ENCODE results near the gene DAPK3.
"Not testable (repeated sequence)": the region's sequence is repeated elsewhere in the genome, so short reads cannot be mapped to it uniquely, and the experiment has no call there.

DAPK3 gene

DNA sequence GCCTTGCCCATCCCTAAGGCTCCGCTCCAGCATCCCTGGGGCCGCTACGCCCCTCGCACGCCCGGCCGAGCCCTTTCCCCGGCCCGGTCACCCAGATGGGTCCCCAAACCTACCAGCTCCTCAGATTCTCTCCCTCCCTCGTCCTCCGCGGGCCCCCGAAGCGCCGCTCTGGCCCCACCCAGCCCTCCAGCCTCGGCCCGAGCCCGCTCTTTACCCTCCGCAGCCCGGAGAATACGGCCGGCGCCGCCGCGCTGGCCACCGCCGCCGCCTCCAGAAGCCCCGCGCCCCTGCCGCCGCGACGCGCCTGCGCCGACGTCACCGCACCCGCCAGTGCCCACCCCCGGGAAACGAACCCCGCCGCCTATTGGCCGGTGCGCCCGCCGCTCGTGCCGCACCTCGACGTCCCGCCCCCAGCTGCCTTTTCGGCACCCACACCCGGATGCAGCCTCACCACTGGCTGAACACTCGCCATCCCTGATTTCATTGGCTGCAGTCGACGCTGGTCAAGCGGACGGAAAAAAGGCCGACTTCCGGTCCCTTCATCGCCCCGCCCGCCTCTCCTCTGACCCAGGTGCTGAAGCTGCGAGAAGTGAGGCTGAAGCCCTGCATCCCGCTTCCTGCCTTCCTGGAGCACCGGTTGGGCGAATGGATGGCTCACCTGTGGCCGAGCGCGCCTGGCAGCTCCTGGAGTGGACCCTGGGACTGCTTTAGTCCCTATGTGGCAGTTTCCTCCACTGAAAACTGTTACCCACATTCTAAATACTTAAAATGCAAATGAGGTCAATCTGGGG is at the start of gene DAPK3:
Gene DAPK3 (minus strand): TSS at position 292 of the 791 bp plus-strand sequence. CDS start 1,364 bp downstream, outside the sequence.
- DNase-seq (ENCODE audit: low read depth in 2 of 2): peak; percentile 79 to 93

DNA sequence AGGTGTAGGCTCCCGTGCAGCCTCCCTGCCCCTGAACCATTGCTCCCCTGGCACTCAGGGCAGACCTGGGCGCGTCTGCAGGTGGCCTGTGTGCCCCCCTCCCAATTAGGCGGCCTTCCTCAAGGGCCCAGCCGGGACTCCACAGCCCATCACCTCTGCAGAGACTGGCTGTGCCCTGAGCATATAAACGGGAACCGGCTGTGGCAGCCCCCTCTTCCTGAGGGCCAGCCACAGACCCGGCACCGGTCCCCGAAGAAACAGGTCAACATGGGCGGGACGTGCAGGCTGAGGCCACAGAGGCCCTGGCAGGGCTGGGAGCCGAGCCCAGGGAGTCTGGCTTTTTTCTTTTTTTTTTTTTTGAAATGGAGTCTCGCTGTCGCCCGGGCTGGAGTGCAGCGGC is 48.7 kb upstream of the DAPK3 start:
- DNase-seq (ENCODE audit: low read depth in 2 of 2): no peak

DNA sequence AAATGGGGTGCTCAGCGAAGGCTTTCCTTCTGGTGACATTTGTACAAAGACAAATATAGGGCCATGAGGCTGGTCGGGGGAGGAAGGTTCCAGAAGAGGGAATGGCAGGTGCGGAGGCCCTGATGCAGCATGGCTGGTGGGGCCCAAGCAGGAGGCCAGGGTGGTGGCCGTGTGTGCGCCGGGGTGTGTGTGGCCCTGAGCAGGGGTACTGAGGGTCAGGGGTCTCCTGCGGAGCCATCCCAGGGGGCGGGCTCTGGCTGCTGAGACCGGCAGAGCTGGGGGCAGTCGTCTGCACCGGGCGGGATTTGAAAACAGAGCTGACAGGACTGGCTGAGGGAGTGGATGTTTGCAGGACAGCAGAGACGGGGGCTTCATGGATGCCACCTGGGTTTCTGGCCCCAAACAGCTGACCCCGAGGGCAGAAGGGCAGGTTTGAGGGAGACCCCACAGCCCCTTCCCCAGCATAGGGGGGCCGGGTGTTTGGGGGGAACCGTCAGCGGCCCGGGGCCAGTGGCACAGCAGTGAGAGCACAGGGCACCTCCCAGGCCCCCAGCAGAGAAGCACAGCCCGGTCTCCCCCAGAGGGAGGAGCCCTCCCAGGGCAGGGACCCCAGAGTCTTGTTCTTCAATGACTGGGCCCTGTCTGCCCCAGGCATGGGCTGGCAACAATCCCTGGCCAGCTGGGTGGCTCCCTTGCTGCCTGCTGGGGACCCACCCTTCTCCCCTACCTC is 48.0 kb upstream of the DAPK3 start:
- no peak for DNase-seq (ENCODE audit: low read depth in 2 of 2)

DNA sequence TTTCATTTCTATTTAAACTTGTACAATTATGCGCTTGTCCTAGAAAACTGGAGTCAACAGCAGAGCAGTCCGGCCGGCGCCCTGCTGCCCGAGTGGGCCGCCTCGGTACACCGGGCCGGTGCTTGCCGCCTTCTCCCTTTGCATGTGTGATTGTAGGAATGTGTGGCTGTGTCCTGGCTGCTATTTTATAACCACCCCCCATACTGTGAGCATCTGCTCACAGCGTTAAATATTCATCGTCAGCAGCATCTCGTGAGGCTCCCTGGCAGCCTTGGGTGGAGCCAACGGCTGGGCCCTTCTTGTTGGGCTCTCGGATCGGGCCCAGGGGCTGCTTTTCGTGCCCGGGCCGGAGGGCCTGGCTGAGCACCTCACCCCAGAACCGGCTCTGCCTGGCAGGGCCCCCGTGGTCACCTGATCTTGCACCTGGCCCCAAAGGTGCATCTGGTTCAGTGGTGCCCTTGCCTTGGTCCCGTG is 47.3 kb upstream of the DAPK3 start:
- no peak for DNase-seq (ENCODE audit: low read depth in 2 of 2)

DNA sequence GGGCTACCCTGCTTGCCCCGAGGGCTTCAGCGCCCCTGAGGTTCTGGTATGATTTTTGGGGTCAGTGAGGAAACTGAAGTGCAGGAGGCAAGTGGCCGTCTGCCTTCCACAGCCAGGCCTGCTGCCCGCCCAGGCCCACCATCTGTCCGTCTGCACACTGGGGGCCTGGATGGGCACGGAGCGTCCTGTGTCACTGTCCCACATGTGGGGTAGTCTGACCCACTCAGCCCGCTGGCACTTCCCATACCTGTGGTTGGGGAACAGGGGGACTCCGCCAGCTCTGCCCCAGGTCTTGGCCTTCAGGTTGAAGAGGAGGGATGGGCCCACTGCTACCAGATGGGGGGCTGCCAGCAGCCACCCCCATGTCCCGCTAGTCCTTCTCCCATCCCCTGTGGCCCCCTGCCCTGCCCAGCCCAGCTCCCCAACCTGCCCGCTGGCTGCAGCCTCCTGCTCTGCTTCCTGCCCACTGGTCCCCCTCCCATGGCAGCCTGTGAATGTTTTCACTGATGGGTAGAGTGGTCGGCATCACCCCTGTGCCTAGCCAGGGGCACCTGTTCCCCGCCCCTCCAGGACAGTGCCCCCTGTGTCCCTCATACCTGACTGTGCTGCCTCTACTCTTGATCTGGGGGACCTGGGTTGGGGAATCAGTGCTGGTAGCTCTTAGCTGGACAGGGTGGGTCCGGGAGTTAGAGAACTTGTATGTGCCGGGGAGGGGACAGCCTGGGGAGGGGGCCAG is 46.2 kb upstream of the DAPK3 start:
- no peak for DNase-seq (ENCODE audit: low read depth in 2 of 2)

DNA sequence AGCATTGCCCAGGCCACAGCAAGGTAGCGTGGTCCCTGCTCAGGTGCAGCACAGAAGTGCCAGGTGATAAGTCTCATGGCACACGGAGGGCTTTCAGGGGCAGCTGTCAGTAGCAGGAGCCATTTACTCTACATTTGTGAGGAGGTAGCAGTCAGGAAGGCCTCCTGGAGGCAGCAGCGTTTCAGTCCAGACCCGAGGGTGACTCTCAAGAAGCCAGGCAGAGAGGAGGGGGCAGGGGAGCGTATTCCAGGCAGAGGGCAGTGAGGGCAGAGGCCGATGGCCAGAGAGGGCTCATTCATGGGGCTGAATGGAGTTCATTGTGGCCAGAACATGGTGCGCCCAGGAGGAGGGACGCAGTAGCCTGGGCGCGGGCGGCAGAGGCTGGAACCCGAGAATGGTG is 45.6 kb upstream of the DAPK3 start:
- DNase-seq (ENCODE audit: low read depth in 2 of 2): no peak

DNA sequence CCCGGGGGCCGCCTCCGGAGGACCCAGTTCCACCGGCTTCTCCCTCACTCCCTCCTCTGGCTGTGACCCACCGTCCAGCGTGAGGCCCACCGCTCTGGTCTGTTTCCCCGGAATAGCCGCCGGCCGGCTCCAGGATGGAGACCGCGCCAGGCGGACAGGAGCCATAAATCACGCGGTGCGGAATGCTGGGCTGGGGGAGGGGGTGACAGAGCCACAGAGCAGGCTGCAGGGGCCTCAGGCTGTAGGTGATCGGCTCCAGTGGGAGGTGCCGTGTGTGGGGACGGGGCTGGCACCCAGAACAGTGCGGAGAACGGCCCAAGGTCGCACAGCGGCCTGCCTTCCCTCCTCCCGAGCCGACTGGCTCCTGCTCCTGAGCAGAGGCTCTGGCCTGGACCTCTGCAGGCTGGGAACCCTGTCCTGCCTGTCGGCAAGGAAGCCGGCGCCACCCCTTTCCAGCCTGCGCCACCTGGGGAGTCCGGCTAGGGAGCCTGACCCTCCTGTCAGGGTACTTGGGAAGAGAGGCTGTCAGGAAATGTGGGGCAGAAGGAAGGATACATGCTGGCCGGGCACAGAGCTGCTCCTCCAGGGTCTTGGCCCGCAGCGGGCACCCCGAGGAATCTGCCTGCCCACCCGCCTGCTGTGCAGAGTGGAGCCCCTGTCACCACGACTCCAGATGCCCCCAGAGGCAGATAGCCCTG is 45.0 kb upstream of the DAPK3 start:
- no peak for DNase-seq (ENCODE audit: low read depth in 2 of 2)

DNA sequence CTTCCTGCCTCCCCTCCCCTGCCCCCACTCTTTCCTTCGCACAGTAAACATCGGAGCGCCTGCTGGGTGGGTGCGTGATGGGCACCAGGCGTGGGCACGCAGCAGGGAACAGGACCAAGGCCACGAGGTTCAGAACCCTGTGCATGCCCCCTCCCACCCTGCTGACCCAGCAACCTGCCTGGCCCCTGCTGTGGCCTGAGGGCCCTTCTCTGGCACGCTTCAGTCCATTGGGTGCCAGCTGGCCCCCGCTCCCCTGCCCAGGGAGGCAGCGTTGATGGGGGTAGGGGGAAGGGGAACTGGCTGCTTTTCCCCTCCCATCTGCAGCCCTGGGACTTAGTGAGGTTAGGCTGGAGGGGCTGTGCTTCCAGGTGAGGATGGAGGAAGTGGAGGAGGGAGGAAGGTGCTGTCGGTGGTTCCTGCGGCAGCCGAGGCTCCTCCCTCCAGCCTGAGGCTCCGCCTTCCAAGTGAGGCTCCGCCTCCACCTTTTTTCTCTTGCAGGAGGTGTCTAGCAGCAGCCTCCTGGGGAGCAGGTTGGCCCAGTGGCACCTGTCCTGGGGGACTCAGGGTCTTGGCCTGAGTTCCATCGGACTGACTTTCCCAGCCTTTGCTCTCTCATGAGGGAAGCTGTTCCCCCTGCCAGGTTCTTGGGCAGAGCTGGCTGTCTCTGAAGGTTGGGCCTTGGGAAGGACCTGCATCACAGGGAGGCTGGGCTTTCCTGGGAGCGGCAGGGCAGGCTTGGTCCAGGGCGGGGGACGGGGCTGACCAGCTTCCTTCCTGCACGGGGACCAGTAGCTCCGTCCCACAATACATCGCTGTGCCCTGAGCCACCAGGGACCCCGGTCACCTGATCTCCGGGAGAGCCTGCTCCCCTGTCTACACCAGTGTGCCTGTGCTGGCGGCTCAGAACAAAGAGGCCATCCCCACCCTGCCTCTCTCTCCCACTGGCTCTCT is 43.9 kb upstream of the DAPK3 start:
- no peak for DNase-seq (ENCODE audit: low read depth in 2 of 2)

DNA sequence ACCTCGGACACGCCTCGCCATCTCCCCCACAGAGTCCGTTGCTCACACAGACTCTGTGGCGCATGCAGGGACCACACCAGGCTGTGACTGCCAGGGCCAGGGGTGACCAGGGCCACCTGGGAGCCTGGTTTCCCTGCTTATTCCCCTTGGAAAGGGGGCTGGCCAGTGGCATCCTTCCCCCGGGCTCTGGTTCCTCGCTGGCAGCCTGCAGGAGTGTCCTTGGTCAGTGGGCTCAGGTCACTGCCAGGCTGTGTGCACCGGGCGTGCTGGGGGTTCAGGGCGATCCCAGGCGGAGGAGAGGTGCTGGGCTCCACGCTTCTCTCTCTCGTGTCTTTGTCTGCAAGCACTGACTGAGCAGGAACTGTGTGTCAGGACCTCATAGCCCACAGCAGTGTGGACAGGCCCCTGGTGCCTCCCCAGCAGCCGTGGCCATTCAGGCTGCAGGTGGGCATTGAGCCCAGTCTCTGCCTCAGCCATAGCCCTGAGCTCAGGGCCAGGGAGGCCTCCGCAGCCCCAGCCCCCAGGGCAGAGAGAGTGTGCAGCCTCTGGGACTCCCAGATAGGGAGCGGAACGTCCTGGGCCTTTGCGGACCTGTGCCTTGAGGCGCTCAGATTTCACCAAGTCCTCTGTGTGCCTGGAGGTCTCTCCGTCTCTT is 43.1 kb upstream of the DAPK3 start:
- DNase-seq (ENCODE audit: low read depth in 2 of 2): no peak

DNA sequence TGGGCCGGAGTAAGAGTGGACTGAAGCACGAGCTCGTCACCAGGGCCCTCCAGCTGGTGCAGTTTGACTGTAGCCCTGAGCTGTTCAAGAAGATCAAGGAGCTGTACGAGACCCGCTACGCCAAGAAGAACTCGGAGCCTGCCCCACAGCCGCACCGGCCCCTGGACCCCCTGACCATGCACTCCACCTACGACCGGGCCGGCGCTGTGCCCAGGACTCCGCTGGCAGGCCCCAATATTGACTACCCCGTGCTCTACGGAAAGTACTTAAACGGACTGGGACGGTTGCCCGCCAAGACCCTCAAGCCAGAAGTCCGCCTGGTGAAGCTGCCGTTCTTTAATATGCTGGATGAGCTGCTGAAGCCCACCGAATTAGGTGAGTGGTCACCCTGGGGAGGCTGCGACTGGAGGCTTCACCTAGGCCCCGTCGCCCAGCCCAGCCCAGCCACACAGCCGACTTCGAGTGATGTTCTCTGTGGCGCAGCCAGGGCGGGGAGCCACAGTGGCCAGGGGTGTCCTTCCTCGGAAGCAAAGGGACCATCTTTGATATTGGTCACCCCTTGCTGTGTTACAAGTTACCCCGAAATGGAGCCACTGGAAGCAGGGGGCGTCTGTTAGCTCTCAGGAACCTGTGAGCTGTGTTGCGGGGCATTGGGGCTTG is 42.2 kb upstream of the DAPK3 start:
- DNase-seq (ENCODE audit: low read depth in 2 of 2): no peak

DNA sequence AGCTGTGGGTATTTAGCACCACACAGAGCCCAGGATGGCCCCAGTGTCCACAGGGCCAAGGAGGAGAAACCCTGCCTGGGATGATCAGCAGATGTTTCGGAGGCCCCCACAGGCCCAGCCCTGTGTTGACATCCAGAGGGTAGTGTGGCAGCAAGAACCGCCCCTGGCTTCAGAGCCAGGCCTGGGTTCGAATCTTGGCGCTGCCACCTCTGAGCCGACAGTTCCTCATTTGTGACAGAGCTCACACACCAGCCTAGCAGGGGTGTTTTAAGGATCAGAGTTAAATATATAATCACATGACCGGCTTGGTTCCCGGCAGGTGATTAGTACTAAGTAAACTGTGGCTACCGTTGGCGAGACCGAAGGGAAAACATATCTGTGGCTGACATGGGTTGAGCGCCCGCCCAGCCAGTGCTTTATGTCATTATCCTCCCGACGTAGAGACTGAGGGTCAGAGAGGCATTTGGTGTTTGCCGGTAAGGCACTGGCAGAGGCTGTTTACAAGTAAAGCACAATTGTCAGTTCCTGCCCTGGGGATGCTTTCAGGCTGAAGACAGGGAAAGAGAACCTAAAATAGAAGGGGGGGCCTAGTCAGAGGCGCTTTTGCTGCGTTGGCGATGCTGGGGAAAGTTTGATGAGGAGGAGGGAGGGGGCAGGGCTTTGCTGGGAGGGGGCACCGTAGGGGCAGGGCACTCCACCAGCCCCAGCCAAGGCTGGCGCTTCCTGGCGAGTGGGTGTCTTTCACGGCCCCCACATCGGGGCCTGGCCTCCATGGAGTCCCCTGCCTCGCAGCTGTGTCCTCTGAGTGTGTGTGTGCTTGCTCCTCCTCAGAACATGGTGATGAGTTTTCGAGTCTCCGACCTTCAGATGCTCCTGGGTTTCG is 41.4 kb upstream of the DAPK3 start:
- DNase-seq (ENCODE audit: low read depth in 2 of 2): no peak

DNA sequence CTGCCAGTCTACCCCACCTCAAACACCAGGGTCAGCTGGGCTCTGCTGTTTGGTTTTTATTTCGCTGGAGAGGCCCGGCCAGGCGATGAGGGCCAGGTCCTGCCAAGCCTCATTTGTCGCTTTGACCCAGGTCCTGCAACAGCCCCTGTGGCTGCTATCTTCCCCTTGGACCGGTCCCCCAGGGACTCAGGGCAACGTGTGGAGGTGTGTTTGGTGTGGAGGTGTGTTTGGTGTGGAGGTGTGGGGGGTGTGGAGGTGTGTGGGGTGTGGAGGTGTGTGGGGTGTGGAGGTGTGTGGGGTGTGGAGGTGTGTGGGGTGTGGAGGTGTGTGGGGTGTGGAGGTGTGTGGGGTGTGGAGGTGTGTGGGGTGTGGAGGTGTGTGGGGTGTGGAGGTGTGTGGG is 40.5 kb upstream of the DAPK3 start:
- DNase-seq (ENCODE audit: low read depth in 2 of 2): not testable (repeated sequence)

DNA sequence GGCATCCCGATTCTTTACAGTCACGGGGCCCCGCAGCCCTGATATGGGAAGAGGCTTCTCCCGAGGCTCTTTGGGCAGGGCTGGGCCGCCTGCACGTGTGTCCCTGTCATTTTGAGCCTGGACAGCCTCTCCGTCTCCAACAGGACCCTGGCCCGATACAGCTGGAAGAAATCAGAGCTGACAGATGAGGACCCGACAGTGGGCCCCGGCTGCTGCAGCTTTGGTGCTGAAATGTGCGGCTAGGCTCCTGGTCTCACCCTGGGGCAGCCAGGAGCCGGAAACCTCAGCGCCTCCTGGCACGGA is 39.9 kb upstream of the DAPK3 start:
- DNase-seq (ENCODE audit: low read depth in 2 of 2): no peak

DNA sequence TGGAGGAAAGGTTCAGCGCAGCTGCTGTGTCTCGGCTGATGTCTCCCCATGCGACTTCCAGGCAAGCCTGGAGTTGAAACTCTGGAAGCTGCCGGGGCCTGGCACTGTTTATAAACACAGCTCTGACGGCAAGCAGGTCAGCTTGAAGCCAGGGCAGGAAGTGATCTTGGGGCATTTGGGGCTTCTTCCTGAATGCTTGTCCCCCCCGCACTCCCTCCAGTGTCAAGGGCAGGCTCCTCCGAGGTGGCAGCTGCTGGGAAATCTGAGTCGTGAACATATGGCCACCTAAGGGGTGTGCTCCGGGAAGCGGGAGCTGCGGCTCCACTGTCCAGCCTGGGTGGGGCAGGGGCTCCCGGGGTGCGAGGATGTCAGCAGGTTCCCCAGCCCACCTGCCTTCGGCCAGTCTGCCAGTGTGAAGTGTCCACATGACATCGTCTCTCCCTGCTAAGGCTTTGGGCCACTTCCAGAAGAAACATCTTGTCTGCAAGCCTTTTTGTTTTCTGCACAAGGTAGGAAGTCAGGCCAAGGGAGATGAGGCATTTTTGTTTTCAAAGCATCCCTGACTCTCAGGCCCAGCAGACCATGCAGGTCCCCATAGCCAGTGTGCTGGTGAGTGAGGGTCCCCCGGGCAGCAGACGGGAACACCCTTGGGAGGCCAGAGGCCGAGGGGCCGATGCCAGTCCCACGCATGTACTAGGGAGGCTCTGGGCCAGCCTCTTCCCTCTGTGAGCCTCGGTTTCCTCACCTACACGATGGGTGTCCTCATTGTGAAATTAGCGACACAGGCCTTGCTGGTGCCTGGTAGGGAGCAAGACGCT is 39.3 kb upstream of the DAPK3 start:
- DNase-seq (ENCODE audit: low read depth in 2 of 2): no peak

DNA sequence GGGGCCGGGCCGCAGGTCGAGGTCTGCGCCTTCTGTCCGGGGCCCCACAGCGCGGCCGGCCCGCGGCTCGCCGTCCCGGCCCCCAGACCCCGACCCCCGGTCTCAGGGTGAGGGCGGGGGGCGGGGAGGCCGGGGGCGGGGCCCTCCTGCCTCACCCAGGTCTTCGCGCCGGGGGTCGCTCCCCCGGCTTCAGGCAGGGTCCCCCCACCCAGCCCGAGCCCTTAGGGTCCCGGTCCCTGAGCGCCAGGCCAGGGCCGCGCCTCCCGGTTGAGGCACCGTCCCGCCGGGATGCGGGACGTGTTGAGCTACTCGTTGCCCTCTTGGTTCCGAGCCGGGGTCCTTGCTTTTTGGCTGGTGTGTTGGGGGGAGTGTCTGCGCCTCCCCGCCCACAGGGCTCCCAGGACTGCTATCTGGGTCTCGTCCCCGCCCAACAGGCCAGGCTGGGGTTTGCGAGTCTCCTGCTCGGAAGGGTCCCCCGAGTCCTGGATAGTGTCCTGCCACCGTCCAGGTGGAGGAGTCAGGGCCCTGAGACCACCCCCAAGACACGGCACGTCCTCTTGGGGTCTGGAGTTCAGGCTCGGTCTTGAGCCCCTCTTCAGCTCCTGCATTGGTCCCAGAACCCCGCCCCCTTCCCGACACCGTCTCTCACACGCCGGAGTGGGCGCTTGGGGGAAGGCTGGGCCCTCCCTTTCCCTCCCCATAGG is 37.1 kb upstream of the DAPK3 start:
- DNase-seq (ENCODE audit: low read depth in 2 of 2): peak in 1 of 2 donors; percentile 13

DNA sequence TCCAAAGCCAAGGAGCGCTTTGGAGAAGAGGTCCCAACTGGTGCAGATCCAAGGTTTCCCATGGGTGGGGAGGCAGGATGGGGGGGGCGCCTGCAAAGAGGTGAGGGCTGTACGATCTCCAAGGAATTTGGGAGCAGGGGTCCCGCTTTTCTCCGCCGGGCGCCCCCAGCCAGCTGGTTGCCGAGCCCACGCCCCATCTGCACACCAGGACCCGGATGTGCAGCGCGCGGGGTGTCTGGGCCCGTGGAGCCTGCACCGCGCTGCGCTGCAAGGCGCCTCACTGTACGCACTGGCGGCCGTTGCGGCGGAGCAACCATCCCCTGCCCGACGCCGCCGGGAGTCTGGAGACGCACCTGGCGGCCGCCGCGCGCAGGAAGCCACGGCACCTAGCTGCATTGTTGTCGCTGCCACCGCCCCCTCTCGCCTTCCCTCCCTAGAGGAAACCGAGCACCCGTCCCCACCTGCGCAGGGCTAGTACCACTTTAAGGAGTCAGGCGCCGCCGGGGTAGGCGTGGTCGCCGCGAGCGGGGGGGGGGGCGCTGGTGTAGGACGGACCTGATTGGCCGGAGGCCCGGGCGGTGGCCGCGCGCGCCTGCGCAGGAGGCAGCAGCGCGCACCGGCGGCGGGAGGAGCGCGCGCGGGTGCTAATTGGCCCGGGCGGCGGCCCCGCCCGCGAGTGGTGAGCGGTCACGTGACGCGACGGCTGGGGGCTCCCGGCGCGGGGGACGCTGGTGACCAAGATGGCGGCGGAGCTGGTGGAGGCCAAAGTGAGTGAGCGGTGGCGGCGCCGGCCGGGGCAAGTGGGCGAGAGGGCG is 36.3 kb upstream of the DAPK3 start, which contains the start of gene PIAS4:
Gene PIAS4 (plus strand): TSS at position 716 of the 815 bp plus-strand sequence. CDS start 25 bp downstream, at position 741.
- DNase-seq (ENCODE audit: low read depth in 2 of 2): peak; percentile 88 to 96
